ENCODE results near the gene BCL3. TPM values are rescaled to one million over a fixed set of nuclear protein-coding genes. Genes with fewer than 3 reads are reported as not detected.

Gene BCL3
- total and polyA plus RNA-seq, 2 of the 13 experiments (the other 11 are each of a cell fraction or from before 2014, with no cell fraction given): 2.3 to 4.0 TPM

DNA sequence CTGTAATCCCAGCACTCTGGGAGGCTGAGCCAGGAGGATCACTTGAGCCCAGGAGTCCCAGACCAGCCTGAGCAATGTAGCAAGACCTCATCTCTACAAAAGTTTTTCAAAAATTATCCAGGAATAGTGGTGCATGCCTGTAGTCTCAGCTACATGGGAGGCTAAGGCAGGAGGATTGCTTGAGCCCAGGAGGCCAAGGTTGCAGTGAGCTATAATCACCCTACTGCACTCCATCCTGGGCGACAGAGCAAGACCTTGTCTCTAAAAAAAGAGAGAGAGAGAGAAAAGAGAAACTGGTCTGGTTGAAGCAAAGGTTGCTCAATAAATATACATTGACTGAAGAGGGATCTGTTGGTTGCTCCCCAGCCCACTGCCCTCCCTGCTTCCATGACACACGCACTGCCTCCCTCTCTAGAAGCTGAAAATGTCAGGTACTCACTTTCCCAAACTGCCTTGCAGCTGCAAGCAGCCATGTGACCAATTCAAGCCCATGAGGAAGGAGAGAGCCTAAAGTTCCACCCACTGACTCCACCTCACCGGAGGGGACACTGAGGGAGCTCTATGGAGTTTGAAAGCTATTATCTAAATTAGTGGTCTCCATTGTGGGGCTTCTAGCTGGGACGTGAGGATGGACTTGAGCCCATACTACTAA lies 35.5 kb upstream of the BCL3 start:
- peak; percentile 65 for DNase-seq (ENCODE audit: low spot score)
- POLR2A ChIA-PET: interaction anchor here (0.6 to 2.3 kb wide), 6 partner anchors 9 to 20 kb away, joined by 3 to 16 read pairs (median 4); no protein-coding TSS in a partner anchor
- 80% methylated on average over 3 of the region's 4 CpGs for WGBS (ENCODE audit: low lambda C conversion rate)
- Histone ChIP-seq H3K4me3 (replicated peaks in 1 of 3; ENCODE audit: insufficient read depth in 1 of 3, low read depth in 2 of 3, low read length in 3 of 3) (no peak overlapping the region), H3K79me2 (ENCODE audit: insufficient read depth, low read length) (peaks cover 17% of the 10 kb centered on the region), H3K4me1 (ENCODE audit: insufficient read depth, low read length) (peaks cover 37% of the 10 kb centered on the region), H3K4me2 (ENCODE audit: low read depth, low read length) (no peak overlapping the region), H3K27ac (ENCODE audit: extremely low read length, insufficient read depth, low read length) (no peak overlapping the region), H2AFZ (ENCODE audit: low read length) (no peak overlapping the region), H3K9ac (ENCODE audit: insufficient read depth, low read depth, low read length) (no peak overlapping the region), H3K36me3 (replicated peaks in 1 of 2; ENCODE audit: control insufficient read depth in 1 of 2, insufficient read depth in 2 of 2, low read length in 2 of 2) (peaks cover 7 to 13% of the 10 kb centered on the region in 2 experiments), H3K27me3 (ENCODE audit: control insufficient read depth in 1 of 2, insufficient read depth in 2 of 2, low read length in 2 of 2) (no peaks in the 10 kb centered on the region), H3K9me3 (ENCODE audit: low read length) (peaks cover 13% of the 10 kb centered on the region), H4K20me1 (ENCODE audit: insufficient read depth, low read length) (no peaks in the 10 kb centered on the region; the same call in 1 of the 2 replicates)
- BruUV-seq (replicated peaks): no TSS peak
- CTCF ChIA-PET (ENCODE audit: low intra/inter-chr PET ratio, low total read pairs): no interaction called here
- ATAC-seq: peak; percentile 80
- peak; percentile 43; the same call in 1 of the 2 replicates for TF ChIP-seq RBFOX2 (IDR thresholded peaks at IDR 0.05; ENCODE audit: low read depth, low read length)
- peak; percentile 22; the same call in 1 of the 2 replicates for TF ChIP-seq CEBPG (CRISPR knock-in tag; IDR thresholded peaks at IDR 0.05)
- no peak for TF ChIP-seq KMT2A (CRISPR knock-in tag; IDR thresholded peaks at IDR 0.05)
- TF ChIP-seq ZNF143 (CRISPR knock-in tag; IDR thresholded peaks at IDR 0.05): peak; percentile 86
- TF ChIP-seq THAP11 (CRISPR knock-in tag; IDR thresholded peaks at IDR 0.05): peak; percentile 93
- TF ChIP-seq SSRP1 (CRISPR knock-in tag; IDR thresholded peaks at IDR 0.05): no peak
- peak; percentile 54; the same call in 1 of the 2 replicates for TF ChIP-seq ZMYM3 (CRISPR knock-in tag; IDR thresholded peaks at IDR 0.05)
- TF ChIP-seq RFX3 (CRISPR knock-in tag; IDR thresholded peaks at IDR 0.05): no peak
- TF ChIP-seq, protein P1, sequence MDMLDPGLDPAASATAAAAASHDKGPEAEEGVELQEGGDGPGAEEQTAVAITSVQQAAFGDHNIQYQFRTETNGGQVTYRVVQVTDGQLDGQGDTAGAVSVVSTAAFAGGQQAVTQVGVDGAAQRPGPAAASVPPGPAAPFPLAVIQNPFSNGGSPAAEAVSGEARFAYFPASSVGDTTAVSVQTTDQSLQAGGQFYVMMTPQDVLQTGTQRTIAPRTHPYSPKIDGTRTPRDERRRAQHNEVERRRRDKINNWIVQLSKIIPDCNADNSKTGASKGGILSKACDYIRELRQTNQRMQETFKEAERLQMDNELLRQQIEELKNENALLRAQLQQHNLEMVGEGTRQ (IDR thresholded peaks at IDR 0.05; ENCODE audit: low read depth, low read length): peak; percentile 69
- TF ChIP-seq, protein P1 (CRISPR knock-in tag; IDR thresholded peaks at IDR 0.05; ENCODE audit: borderline replicate concordance): peak; percentile 88; the same call in 1 of the 2 replicates
- peak; percentile 28; the same call in 1 of the 2 replicates for TF ChIP-seq CEBPB (IDR thresholded peaks at IDR 0.05; ENCODE audit: borderline replicate concordance, low read depth, low read length)
- peak; percentile 65 for TF ChIP-seq NFYB (CRISPR knock-in tag; IDR thresholded peaks at IDR 0.05)
- peak; percentile 64 for TF ChIP-seq NFYC (CRISPR knock-in tag; IDR thresholded peaks at IDR 0.05)
- TF ChIP-seq HCFC1 (IDR thresholded peaks at IDR 0.05; ENCODE audit: low read depth, low read length): peak; percentile 50; the same call in 1 of the 2 replicates
- TF ChIP-seq, protein P2, sequence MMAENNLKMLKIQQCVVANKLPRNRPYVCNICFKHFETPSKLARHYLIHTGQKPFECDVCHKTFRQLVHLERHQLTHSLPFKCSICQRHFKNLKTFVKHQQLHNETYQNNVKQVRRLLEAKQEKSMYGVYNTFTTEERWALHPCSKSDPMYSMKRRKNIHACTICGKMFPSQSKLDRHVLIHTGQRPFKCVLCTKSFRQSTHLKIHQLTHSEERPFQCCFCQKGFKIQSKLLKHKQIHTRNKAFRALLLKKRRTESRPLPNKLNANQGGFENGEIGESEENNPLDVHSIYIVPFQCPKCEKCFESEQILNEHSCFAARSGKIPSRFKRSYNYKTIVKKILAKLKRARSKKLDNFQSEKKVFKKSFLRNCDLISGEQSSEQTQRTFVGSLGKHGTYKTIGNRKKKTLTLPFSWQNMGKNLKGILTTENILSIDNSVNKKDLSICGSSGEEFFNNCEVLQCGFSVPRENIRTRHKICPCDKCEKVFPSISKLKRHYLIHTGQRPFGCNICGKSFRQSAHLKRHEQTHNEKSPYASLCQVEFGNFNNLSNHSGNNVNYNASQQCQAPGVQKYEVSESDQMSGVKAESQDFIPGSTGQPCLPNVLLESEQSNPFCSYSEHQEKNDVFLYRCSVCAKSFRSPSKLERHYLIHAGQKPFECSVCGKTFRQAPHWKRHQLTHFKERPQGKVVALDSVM (CRISPR knock-in tag; IDR thresholded peaks at IDR 0.05): peak; percentile 98
- no peak for TF ChIP-seq NCOA2 (CRISPR knock-in tag; IDR thresholded peaks at IDR 0.05)
- FAIRE-seq: peak; percentile 87
- in situ Hi-C loops (cut with HindIII; ENCODE audit: extremely low pct_ligation_motif_present, low pct_unique_long_range_greater_than_20kb): no loop called here
- intact Hi-C loops (cut with micrococcal nuclease; ENCODE audit: unreplicated experiment): loop anchor here (1.0 kb wide), 1 partner anchor 18 kb away; no protein-coding TSS in a partner anchor
